ENCODE measurements around the gene PTGES.

- TF ChIP-seq CTCF (IDR thresholded peaks at IDR 0.05; ENCODE audit: low read depth, low read length) (no peak), EZH2phosphoT487 (IDR thresholded peaks at IDR 0.05; ENCODE audit: low read depth) (no peak)
Observed at GRCh38 chr9:129703667-129704355, 49.0 kb downstream of the PTGES start.
